Pancreas (tissue), 10 donors: ENCODE results near the gene APLP1. TPM values are rescaled to one million over a fixed set of nuclear protein-coding genes. Genes with fewer than 3 reads are reported as not detected.

Source experiments
- ATAC-seq, 4 donors: fragments of 200-7000 bp; cut with Tn5 transposase; one replicate each; pipeline versions ENCODE4 v1.8.0 to v1.9.1; 2020; ENCODE audit warnings: mild to moderate bottlenecking in 4 of 4, moderate library complexity in 4 of 4
- DNase-seq, 6 donors: peaks; one replicate each; pipeline ENCODE4 v3.0.0-alpha.2; 2020
- FAIRE-seq: peaks from 2 replicates; lab custom pipeline; 2012; peaks lifted over from hg19 to GRCh38; lab: Jason Lieb, UNC
- H3K27ac ChIP-seq, 4 donors: fragments of 200-600 bp; sonication (generic); 1 replicate in 3 of 4; 2 replicates in 1 of 4; pipeline versions ENCODE4 v1.5.0 to v1.8.0; 2020
- H3K27me3 ChIP-seq, 4 donors: fragments of 200-600 bp; one replicate each; pipeline ENCODE4 v1.8.0; 2021
- H3K36me3 ChIP-seq, 3 donors: fragments of 200-600 bp; sonication (generic) in 1 of 3; one replicate each; pipeline versions ENCODE4 v1.5.0 to v1.8.0; 2020 to 2021
- H3K4me1 ChIP-seq, 3 donors: fragments of 200-600 bp; one replicate each; pipeline ENCODE4 v1.8.0; 2021
- H3K4me3 ChIP-seq, 4 donors: fragments of 200-600 bp; sonication (generic) in 2 of 4; one replicate each; pipeline versions ENCODE4 v1.5.0 to v1.8.0; 2020 to 2021
- H3K9me3 ChIP-seq, 4 donors: fragments of 200-600 bp; one replicate each; pipeline ENCODE4 v1.8.0; 2021
- WGBS, 2 donors: extraction: QIAGEN DNeasy Blood & Tissue Kit; methylation state at CpG; one replicate each; pipeline ENCODE4 v1.1.7; 2013; 5-methylcytosine and 5-hydroxymethylcytosine counted together
- intact Hi-C, 3 donors: fragments of 100-400 bp; cut with DNase I; formaldehyde crosslinking; loops; one replicate each; pipeline versions ENCODE4 v1.11.1 to v1.14.2; 2022
- polyA plus RNA-seq, 2 donors: library from polyadenylated mRNA; stranded (reverse); fragments of 200-250 nt; gene quantifications; one replicate each; pipeline ENCODE4 v1.2.3, GENCODE V29; 2013
- total RNA-seq, 6 donors: library from RNA; stranded (reverse); fragmentation: NEBNext Ultra II Directional in 4 of 6; extraction: Animal tissue kit (Norgen Biotek cat#: 25700) in 4 of 6; gene quantifications; one replicate each; pipeline versions ENCODE4 v1.2.1 to v1.2.4, GENCODE V29; 2021 to 2023
- TF ChIP-seq, protein P1 (sequence below), 4 donors: fragments of 200-600 bp; sonication (generic) in 3 of 4; IDR thresholded peaks; one replicate each; pipeline versions ENCODE4 v1.5.0 to v1.8.0; 2021; ENCODE audit warnings: antibody characterized with exemption in 4 of 4
- donor health status: healthy with polysubstance abuse.
- donor health status: DM: no; HTN: no; CAD: no; lungs with moderate emphysema.
- donor health status: DM: no; HTN: no; CAD: no.
- donor health status: control.
- donor health status: control.
- donor health status: Bipolar disorder and iron deficiency.
- donor health status: DM: yes; HTN: yes; CAD: no.
- donor health status: DM: no; HTN: no; CAD: no.
- donor health status: DM: no; HTN: no; CAD: no.
- donor health status: DM: yes; HTN: yes; CAD: no.

Gene APLP1
- total RNA-seq (10 to 100 TPM; 39.2 to 71.8 (median 47.1) TPM), polyA plus RNA-seq (100 to 1,000 TPM; 100 to 154 TPM)

GRCh38 chr19:35868172-35868822 lies at the start of gene APLP1:
Gene APLP1, plus strand, starts transcription at chr19:35868574. Its CDS starts 63 bp downstream, at chr19:35868637.
- ATAC-seq, result peak; percentile 84 to 87 (median 86)
- FAIRE-seq, result no peak
- Histone ChIP-seq H3K27me3 (no peaks in the 10 kb centered on the region), H3K36me3 (peaks cover 0 to 1% (median 0%) of the 10 kb centered on the region in 3 donors), H3K27ac (peak within 1 kb of the TSS in 1 of 4 donors; percentile 48), H3K4me1 (peaks cover 0 to 5% (median 0%) of the 10 kb centered on the region in 3 donors), H3K9me3 (no peaks in the 10 kb centered on the region), H3K4me3 (peak within 1 kb of the TSS; percentile 37 to 64 (median 49))
- 0 to 1% methylated on average over 16 to 60 of the region's 60 CpGs for WGBS, 2 donors
- TF ChIP-seq, protein P1, sequence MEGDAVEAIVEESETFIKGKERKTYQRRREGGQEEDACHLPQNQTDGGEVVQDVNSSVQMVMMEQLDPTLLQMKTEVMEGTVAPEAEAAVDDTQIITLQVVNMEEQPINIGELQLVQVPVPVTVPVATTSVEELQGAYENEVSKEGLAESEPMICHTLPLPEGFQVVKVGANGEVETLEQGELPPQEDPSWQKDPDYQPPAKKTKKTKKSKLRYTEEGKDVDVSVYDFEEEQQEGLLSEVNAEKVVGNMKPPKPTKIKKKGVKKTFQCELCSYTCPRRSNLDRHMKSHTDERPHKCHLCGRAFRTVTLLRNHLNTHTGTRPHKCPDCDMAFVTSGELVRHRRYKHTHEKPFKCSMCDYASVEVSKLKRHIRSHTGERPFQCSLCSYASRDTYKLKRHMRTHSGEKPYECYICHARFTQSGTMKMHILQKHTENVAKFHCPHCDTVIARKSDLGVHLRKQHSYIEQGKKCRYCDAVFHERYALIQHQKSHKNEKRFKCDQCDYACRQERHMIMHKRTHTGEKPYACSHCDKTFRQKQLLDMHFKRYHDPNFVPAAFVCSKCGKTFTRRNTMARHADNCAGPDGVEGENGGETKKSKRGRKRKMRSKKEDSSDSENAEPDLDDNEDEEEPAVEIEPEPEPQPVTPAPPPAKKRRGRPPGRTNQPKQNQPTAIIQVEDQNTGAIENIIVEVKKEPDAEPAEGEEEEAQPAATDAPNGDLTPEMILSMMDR (IDR thresholded peaks at IDR 0.05), result no peak
- peak; percentile 88 to 95 (median 91) for DNase-seq
- intact Hi-C loops, result no loop called here

- no peaks in the 10 kb centered on the region for H3K36me3 ChIP-seq
- no peaks in the 10 kb centered on the region for H3K9me3 ChIP-seq
- H3K27ac ChIP-seq, result no peak overlapping the region
- no peaks in the 10 kb centered on the region for H3K27me3 ChIP-seq
- H3K4me3 ChIP-seq, result no peak overlapping the region
- DNase-seq (no peak), ATAC-seq (no peak), FAIRE-seq (no peak)
- 84% methylated on average over 3 of the region's 3 CpGs for WGBS, 2 donors
- no peaks in the 10 kb centered on the region for H3K4me1 ChIP-seq
- TF ChIP-seq, protein P1 (IDR thresholded peaks at IDR 0.05), result no peak
- intact Hi-C loops, result no loop called here
These were observed 45.8 kb upstream of the APLP1 start for GRCh38 chr19:35822579-35822978.

DNA sequence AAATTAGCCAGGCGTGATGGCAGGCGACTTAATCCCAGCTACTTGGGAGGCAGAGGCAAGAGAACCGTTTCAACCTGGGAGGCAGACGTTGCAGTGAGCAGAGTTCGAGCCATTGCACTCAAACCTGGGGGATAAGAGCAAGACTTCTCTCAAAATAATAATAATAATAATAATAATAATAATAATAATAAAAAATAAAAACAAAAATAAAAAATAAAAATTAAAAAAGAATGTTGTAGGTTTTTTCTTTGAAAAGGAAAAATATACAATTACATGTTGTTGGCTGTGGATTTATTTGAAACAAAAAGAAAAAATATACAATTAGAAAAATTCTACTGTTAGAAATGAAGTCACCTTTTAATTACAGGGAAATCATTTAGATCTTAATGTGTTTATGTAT lies 44.2 kb upstream of the APLP1 start:
- ATAC-seq, result no peak
- intact Hi-C loops, result no loop called here
- Histone ChIP-seq H3K9me3 (no peaks in the 10 kb centered on the region), H3K4me3 (no peak overlapping the region), H3K27ac (no peak overlapping the region), H3K4me1 (no peaks in the 10 kb centered on the region), H3K27me3 (no peaks in the 10 kb centered on the region), H3K36me3 (no peaks in the 10 kb centered on the region)
- FAIRE-seq, result no peak
- TF ChIP-seq, protein P1 (IDR thresholded peaks at IDR 0.05), result no peak
- no peak for DNase-seq
- 91 to 92% methylated on average over 5 of the region's 5 CpGs for WGBS, 2 donors

- H3K27ac ChIP-seq, result no peak overlapping the region
- H3K36me3 ChIP-seq, result no peaks in the 10 kb centered on the region
- ATAC-seq (peak in 2 of 4 donors; percentile 57 to 74), FAIRE-seq (no peak), DNase-seq (peak in 2 of 6 donors; percentile 26 to 71)
- no peaks in the 10 kb centered on the region for H3K9me3 ChIP-seq
- H3K4me1 ChIP-seq, result peaks cover 0 to 8% (median 3%) of the 10 kb centered on the region in 3 donors
- intact Hi-C loops, result no loop called here
- WGBS, 2 donors, result 53 to 54% methylated on average over 12 of the region's 12 CpGs
- H3K4me3 ChIP-seq, result no peak overlapping the region
- TF ChIP-seq, protein P1 (IDR thresholded peaks at IDR 0.05), result no peak
- H3K27me3 ChIP-seq, result no peaks in the 10 kb centered on the region
These were observed 39.6 kb upstream of the APLP1 start for GRCh38 chr19:35828692-35829301.

- H3K36me3 ChIP-seq, result no peaks in the 10 kb centered on the region
- TF ChIP-seq, protein P1 (IDR thresholded peaks at IDR 0.05), result no peak
- H3K27me3 ChIP-seq, result no peaks in the 10 kb centered on the region
- FAIRE-seq (no peak), ATAC-seq (no peak), DNase-seq (no peak)
- no peaks in the 10 kb centered on the region for H3K9me3 ChIP-seq
- WGBS, 2 donors, result 80 to 88% methylated on average over 16 to 18 of the region's 18 CpGs
- H3K27ac ChIP-seq, result no peak overlapping the region
- H3K4me3 ChIP-seq, result no peak overlapping the region
- intact Hi-C loops, result no loop called here
- H3K4me1 ChIP-seq, result peaks cover 0 to 8% (median 3%) of the 10 kb centered on the region in 3 donors
These were observed 37.4 kb upstream of the APLP1 start for GRCh38 chr19:35830986-35831385.
